Small intestine (tissue), 7 donors: ENCODE results near the gene ZNF750. TPM values are rescaled to one million over a fixed set of nuclear protein-coding genes. Genes with fewer than 3 reads are reported as not detected.
A peak's percentile ranks its signal among the peaks of the same experiment; 100 is the strongest.

ENCODE experiments used
- DNase-seq, 2 donors: peaks; one replicate each; pipeline versions ENCODE4 v3.0.0 to v3.0.0-alpha.2; 2013
- FAIRE-seq: peaks from 2 replicates; lab custom pipeline; 2012; peaks lifted over from hg19 to GRCh38; lab: Jason Lieb, UNC
- H3K27ac ChIP-seq, 3 donors: one replicate each; pipeline ENCODE4 v1.5.1; 2013; ENCODE audit warnings: low read length in 2 of 3, mild to moderate bottlenecking in 2 of 3, control low read depth in 1 of 3, inconsistent platforms in 1 of 3, low read depth in 1 of 3, moderate library complexity in 1 of 3
- H3K27me3 ChIP-seq, 3 donors: one replicate each; pipeline ENCODE4 v1.6.1; 2013; ENCODE audit warnings: low read length in 3 of 3, inconsistent platforms in 1 of 3; ENCODE audit not compliant: control insufficient read depth in 3 of 3, insufficient read depth in 3 of 3
- H3K36me3 ChIP-seq, 3 donors: one replicate each; pipeline ENCODE4 v1.6.1; 2013; ENCODE audit warnings: low read length in 3 of 3, inconsistent platforms in 1 of 3, low read depth in 1 of 3, mild to moderate bottlenecking in 1 of 3, moderate library complexity in 1 of 3; ENCODE audit not compliant: control insufficient read depth in 3 of 3, insufficient read depth in 2 of 3
- H3K4me1 ChIP-seq, 3 donors: one replicate each; pipeline ENCODE4 v1.6.1; 2013; ENCODE audit warnings: low read length in 2 of 3, inconsistent platforms in 1 of 3, low read depth in 1 of 3, mild to moderate bottlenecking in 1 of 3, moderate library complexity in 1 of 3; ENCODE audit not compliant: control insufficient read depth in 3 of 3, insufficient read depth in 2 of 3
- H3K4me3 ChIP-seq, 3 donors: one replicate each; pipeline ENCODE4 v1.5.1; 2013; ENCODE audit warnings: low read length in 3 of 3, control low read depth in 1 of 3, inconsistent platforms in 1 of 3, low read depth in 1 of 3, mild to moderate bottlenecking in 1 of 3, moderate library complexity in 1 of 3
- H3K9me3 ChIP-seq, 2 donors: one replicate each; pipeline ENCODE4 v1.6.1; 2013; ENCODE audit warnings: low read depth in 1 of 2, low read length in 1 of 2; ENCODE audit not compliant: control insufficient read depth in 2 of 2, insufficient read depth in 1 of 2
- WGBS, 3 donors: extraction: QIAGEN DNeasy Blood & Tissue Kit; methylation state at CpG; one replicate each; pipeline ENCODE4 v1.1.7; 2013; 5-methylcytosine and 5-hydroxymethylcytosine counted together
- polyA plus RNA-seq, 4 donors: library from polyadenylated mRNA; stranded (reverse) in 3 of 4; unstranded in 1 of 4; fragments of 200-250 nt in 3 of 4; fragments of 120-200 nt in 1 of 4; gene quantifications; one replicate each; pipeline versions ENCODE4 v1.2.1 to v1.2.3, GENCODE V29; 2013
- donor health status: healthy with polysubstance abuse.
- donor health status: control.
- donor health status: control.
- donor health status: Bipolar disorder and iron deficiency.
- donor health status: healthy.

Gene ZNF750
- polyA plus RNA-seq, 4 donors = 0.04 to 0.27 (median 0.10) TPM; not detected in 1

- peak; percentile 80 to 84 for DNase-seq
- no peak for FAIRE-seq
These were observed 57.9 kb downstream of the ZNF750 start for GRCh38 chr17:82781894-82782274.

GRCh38 chr17:82780971-82781893 lies 58.6 kb downstream of the ZNF750 start:
- no peak overlapping the region for H3K4me3 ChIP-seq
- DNase-seq = peak in 1 of 2 donors; percentile 15
- H3K4me1 ChIP-seq = no peaks in the 10 kb centered on the region
- H3K36me3 ChIP-seq = peaks cover 0 to 69% (median 2%) of the 10 kb centered on the region in 3 donors
- H3K9me3 ChIP-seq = no peaks in the 10 kb centered on the region
- 81 to 84% (median 81%) methylated on average over 27 of the region's 27 CpGs for WGBS, 3 donors
- no peak overlapping the region for H3K27ac ChIP-seq
- no peak for FAIRE-seq
- H3K27me3 ChIP-seq = no peaks in the 10 kb centered on the region

More at GRCh38 chr17:82781894-82782274, 57.9 kb downstream of the ZNF750 start:
- Histone ChIP-seq H3K9me3 (no peaks in the 10 kb centered on the region), H3K4me1 (no peaks in the 10 kb centered on the region), H3K27ac (peak overlapping the region in 1 of 3 donors; percentile 34), H3K36me3 (peaks cover 0 to 68% (median 2%) of the 10 kb centered on the region in 3 donors), H3K27me3 (no peaks in the 10 kb centered on the region), H3K4me3 (no peak overlapping the region)
- 21 to 27% (median 24%) methylated on average over 8 of the region's 8 CpGs for WGBS, 3 donors

- Histone ChIP-seq H3K4me3 (no peak overlapping the region), H3K27ac (no peak overlapping the region), H3K36me3 (peaks cover 0 to 69% (median 2%) of the 10 kb centered on the region in 3 donors), H3K9me3 (no peaks in the 10 kb centered on the region), H3K27me3 (no peaks in the 10 kb centered on the region), H3K4me1 (no peaks in the 10 kb centered on the region)
- 78 to 85% (median 78%) methylated on average over 12 of the region's 12 CpGs for WGBS, 3 donors
- FAIRE-seq (no peak), DNase-seq (no peak)
These were observed 59.6 kb downstream of the ZNF750 start for GRCh38 chr17:82780195-82780594.

GRCh38 chr17:82779541-82779940 lies 60.3 kb downstream of the ZNF750 start:
- 94 to 98% (median 97%) methylated on average over 23 of the region's 23 CpGs for WGBS, 3 donors
- Histone ChIP-seq H3K36me3 (peaks cover 0 to 67% (median 2%) of the 10 kb centered on the region in 3 donors), H3K4me3 (no peak overlapping the region), H3K4me1 (no peaks in the 10 kb centered on the region), H3K27ac (no peak overlapping the region), H3K9me3 (no peaks in the 10 kb centered on the region), H3K27me3 (no peaks in the 10 kb centered on the region)
- no peak for DNase-seq
- no peak for FAIRE-seq

Other genes with a start within 250 kb of the ZNF750 start
- 10 to 100 TPM; 60.4 to 69.7 (median 66.3) TPM for gene WDR45B, start 191.6 kb downstream of the ZNF750 start, polyA plus RNA-seq
- 10 to 100 TPM in 2 of 4 donors, 1 to 10 TPM in 2; 8.1 to 24.5 (median 13.9) TPM for gene RAB40B, start 141.3 kb downstream of the ZNF750 start, polyA plus RNA-seq
- 10 to 100 TPM; 20.3 to 50.0 (median 26.5) TPM for gene FN3KRP, start 123.3 kb downstream of the ZNF750 start, polyA plus RNA-seq
- gene FN3K, start 104.4 kb downstream of the ZNF750 start, polyA plus RNA-seq = 100 to 1,000 TPM in 1 of 4 donors, 10 to 100 TPM in 3; 17.9 to 261 (median 23.5) TPM
- 10 to 100 TPM; 38.7 to 83.7 (median 67.3) TPM for gene TBCD, start 88.0 kb downstream of the ZNF750 start, polyA plus RNA-seq
- 100 to 1,000 TPM in 3 of 4 donors, 10 to 100 TPM in 1; 64.4 to 119 (median 115) TPM for gene METRNL, start 239.6 kb upstream of the ZNF750 start, polyA plus RNA-seq